K562 treated with DMSO at 1 percent for 4 hours (cell line): ENCODE measurements around the gene FAM111A. TPM values are rescaled to one million over a fixed set of nuclear protein-coding genes. Genes with fewer than 3 reads are reported as not detected.

ENCODE experiments used
- total RNA-seq: library from RNA; unstranded; fragments of 300-600 nt; gene quantifications from 2 replicates; pipeline ENCODE4 v1.2.3, GENCODE V29; 2022; ENCODE audit not compliant: insufficient read depth

Gene FAM111A
- total RNA-seq: 21.5 and 26.6 TPM in 2 replicates

GRCh38 chr11:59142530-59143507 is at the start of gene FAM111A:
Gene FAM111A, plus strand, starts transcription at chr11:59142856. Its CDS starts 6,017 bp downstream, at chr11:59148873.

GRCh38 chr11:59106363-59107336 is 36.0 kb upstream of the FAM111A start, which contains the start of gene FAM111B:
Gene FAM111B, plus strand, starts transcription at chr11:59107237. Its CDS starts 2,389 bp downstream, at chr11:59109626.

GRCh38 chr11:59171508-59172322 is 29.1 kb downstream of the FAM111A start, which contains the start of gene DTX4:
Gene DTX4, plus strand, starts transcription at chr11:59172132. Its CDS starts 464 bp downstream, at chr11:59172596.

Other genes starting within 250 kb of the FAM111A start
- not detected in 2 replicates for gene GLYATL1, start 203.4 kb upstream of the FAM111A start, total RNA-seq
- not detected in 2 replicates for gene GLYATL1B, start 56.5 kb upstream of the FAM111A start, total RNA-seq
- not detected in 2 replicates for gene FAM111B, start 35.6 kb upstream of the FAM111A start, total RNA-seq
- gene DTX4, start 29.3 kb downstream of the FAM111A start, total RNA-seq: not detected in 2 replicates
- gene MPEG1, start 70.1 kb downstream of the FAM111A start, total RNA-seq: not detected in 2 replicates
- not detected in 2 replicates for gene OR5AN1, start 216.0 kb downstream of the FAM111A start, total RNA-seq